Lower leg skin (tissue), 4 donors: ENCODE results near the gene CEACAM1. TPM values are rescaled to one million over a fixed set of nuclear protein-coding genes. Genes with fewer than 3 reads are reported as not detected.
"Not testable (repeated sequence)": the region's sequence is repeated elsewhere in the genome, so short reads cannot be mapped to it uniquely, and the experiment has no call there.

Experiments
- DNase-seq, 2 donors: peaks; one replicate each; pipeline ENCODE4 v3.0.0-alpha.2; 2019; ENCODE audit warnings: low spot score in 2 of 2
- H3K4me3 ChIP-seq: fragments of 200-600 bp; sonication (generic); 2 replicates; pipeline ENCODE4 v1.5.1; 2017; ENCODE audit warnings: mild to moderate bottlenecking, low read depth; ENCODE audit not compliant: poor library complexity, severe bottlenecking
- POLR2A ChIP-seq, 2 donors: fragments of 450-650 bp; IDR thresholded peaks; one replicate each; pipeline ENCODE4 v1.6.1; 2016 to 2017; ENCODE audit warnings: antibody characterized with exemption in 2 of 2, mild to moderate bottlenecking in 1 of 2, moderate library complexity in 1 of 2
- WGBS, 2 donors: methylation state at CpG; one replicate each; pipeline ENCODE4 v1.1.5; 2018; 5-methylcytosine and 5-hydroxymethylcytosine counted together
- intact Hi-C: fragments of 100-400 bp; cut with DNase I; formaldehyde crosslinking; loops from one replicate; pipeline ENCODE4 v1.15.0; 2023; ENCODE audit warnings: low total_unique reads
- total RNA-seq, 4 donors: library from RNA; depleted of rRNA; stranded (reverse); fragments of >200 nt; gene quantifications; one replicate each; pipeline ENCODE4 v1.1.0, GENCODE V29; 2016
- TF ChIP-seq, protein P1 (sequence below), 3 donors: fragments of 450-650 bp; IDR thresholded peaks; one replicate each; pipeline ENCODE4 v1.5.1; 2016; ENCODE audit warnings: antibody characterized with exemption in 3 of 3, mild to moderate bottlenecking in 3 of 3, moderate library complexity in 2 of 3

The CEACAM1 gene
- total RNA-seq, 4 donors from 2014 or later, result 1.2 to 4.6 (median 2.7) TPM

DNA sequence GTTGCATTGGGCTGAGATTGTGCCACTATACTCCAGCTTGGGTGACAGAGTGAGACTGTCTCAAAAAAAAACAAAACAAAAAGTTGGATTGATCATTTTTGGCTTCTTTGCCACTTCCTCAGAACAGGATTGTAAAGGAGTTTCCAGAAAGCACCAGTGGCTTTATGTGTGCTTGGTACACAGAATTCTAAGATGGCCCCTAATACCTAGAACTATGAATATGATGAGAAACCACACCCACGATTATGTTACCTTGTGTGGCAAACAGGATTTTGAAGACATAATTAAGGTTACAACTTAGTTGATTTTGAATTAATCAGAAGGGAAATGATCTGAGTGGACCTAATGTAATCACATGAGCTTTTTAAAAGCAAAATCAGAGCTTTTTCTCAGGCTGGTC is 26.5 kb downstream of the CEACAM1 start:
- DNase-seq, result no peak
- 76 to 77% methylated on average over 1 of the region's 1 CpG for WGBS, 2 donors

DNA sequence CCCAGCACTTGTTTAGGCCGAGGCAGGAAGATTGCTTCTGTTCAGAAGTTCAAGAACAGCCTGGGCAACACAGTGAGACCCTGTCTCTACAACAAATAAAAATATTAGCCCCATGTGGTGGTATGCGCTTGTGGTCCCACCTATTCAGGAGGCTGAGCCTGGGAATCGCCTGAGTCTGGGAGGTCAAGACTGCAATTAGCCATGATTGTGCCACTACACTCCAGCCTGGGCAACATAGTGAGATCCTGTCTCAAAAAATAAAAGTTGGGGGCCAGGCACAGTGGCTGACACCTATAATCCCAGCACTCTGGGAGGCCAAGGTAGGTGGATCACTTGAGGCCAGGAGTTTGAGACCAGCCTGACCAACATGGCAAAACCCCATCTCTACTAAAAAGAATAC is 27.0 kb downstream of the CEACAM1 start:
- H3K4me3 ChIP-seq, intact Hi-C loops, DNase-seq: not testable (repeated sequence)
- 91 to 92% methylated on average over 3 of the region's 3 CpGs for WGBS, 2 donors

More for the DNA sequence above, 26.5 kb downstream of the CEACAM1 start:
- intact Hi-C loops, result no loop called here
- TF ChIP-seq, protein P1, sequence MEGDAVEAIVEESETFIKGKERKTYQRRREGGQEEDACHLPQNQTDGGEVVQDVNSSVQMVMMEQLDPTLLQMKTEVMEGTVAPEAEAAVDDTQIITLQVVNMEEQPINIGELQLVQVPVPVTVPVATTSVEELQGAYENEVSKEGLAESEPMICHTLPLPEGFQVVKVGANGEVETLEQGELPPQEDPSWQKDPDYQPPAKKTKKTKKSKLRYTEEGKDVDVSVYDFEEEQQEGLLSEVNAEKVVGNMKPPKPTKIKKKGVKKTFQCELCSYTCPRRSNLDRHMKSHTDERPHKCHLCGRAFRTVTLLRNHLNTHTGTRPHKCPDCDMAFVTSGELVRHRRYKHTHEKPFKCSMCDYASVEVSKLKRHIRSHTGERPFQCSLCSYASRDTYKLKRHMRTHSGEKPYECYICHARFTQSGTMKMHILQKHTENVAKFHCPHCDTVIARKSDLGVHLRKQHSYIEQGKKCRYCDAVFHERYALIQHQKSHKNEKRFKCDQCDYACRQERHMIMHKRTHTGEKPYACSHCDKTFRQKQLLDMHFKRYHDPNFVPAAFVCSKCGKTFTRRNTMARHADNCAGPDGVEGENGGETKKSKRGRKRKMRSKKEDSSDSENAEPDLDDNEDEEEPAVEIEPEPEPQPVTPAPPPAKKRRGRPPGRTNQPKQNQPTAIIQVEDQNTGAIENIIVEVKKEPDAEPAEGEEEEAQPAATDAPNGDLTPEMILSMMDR (IDR thresholded peaks at IDR 0.05), result no peak
- TF ChIP-seq POLR2A (IDR thresholded peaks at IDR 0.05), result no peak
- H3K4me3 ChIP-seq, result no peak overlapping the region

DNA sequence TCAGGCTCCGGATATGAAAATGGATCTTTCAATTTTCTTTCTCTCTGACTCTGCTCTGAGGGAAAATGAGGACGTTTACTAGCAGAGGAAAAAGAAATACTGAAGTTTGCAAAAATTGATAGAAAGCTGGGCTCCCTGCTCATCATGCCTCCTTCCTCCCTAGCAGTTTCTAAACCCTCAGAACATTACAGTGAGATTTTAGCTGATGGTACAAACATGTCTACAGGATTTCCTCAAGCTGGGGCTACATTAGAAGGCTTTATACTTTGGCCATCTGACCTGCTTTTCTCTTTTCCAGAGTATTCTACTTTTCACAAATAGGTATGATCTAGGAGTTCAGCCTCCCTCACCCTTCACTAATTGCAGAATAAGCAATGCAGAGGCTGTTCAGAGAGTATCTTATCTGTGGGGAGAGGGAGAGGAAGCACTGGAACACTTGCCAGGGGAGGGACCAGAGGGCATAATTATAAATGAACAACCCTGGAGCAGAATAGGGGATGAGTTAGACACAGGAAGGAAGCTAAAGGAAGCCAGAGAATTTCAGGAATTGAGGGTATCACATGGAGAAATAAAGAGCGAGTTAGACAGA is 30.0 kb downstream of the CEACAM1 start:
- H3K4me3 ChIP-seq, result no peak overlapping the region
- no peak for DNase-seq
- TF ChIP-seq POLR2A (IDR thresholded peaks at IDR 0.05), result no peak
- TF ChIP-seq, protein P1 (IDR thresholded peaks at IDR 0.05), result no peak
- intact Hi-C loops, result no loop called here
- WGBS, 2 donors, result 60 to 76% methylated on average over 3 of the region's 3 CpGs

DNA sequence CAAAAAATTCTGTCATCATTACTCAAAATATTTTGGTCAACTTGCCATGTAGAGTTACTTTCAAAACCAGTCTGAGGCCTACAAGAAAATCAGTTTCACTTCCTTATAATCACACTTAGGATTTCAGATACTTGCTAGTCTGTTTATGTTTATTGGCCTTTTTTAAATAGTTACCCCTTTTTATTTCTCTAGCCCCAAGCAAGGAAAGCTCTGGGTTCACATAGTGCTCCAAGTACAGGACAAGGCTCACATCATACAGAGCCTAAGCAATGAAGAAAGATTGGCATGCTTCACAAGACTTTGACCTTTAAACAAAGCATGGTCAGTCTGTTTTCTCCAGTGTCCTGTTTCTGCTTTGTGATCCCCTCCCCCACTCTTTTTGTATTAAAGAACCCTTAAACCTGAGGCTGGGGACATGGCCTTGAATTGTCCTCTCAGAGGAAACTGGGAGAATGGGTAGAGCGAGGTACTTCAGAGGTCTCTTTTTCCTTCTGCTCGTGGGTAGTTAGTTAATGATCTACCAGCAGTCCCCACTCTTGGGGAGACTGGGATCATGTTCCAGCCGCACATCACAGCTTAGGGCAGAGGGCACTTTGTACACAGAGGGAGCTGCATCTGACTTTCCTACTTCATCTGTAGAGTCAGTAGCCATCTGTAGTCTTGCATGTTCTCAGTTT is 30.7 kb downstream of the CEACAM1 start:
- DNase-seq, result no peak
- intact Hi-C loops, result no loop called here

DNA sequence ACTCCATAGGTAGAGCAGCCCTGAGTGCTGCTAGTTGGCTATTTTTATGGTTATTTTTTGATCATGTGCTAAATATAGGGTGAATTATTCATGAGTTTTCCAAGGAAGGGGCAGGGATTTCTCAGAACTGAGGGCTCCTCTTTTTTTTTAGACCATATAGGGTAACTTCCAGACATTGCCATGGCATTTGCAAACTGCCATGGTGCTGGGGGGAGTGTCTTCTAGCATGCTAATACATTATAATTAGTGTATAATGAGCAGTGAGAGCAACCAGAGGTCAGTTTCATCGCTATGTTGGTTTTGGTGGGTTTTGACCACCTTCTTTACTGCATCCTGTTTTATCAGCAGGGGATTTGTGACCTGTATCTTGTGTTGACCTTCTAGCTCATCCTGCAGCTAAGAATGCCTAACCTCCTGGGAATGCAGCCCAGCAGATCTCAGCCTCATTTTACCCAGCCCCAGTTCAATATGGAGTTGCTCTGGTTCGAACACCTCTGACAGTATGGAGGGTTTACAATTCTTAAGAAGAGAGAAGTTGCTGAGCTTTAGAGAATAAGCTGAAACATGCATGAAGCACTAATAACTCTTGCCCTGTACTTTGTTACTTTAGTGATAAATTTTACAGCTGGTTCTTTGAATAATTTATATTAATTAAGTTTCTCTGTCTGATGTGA is 31.7 kb downstream of the CEACAM1 start:
- WGBS, 2 donors, result 95 to 96% methylated on average over 2 of the region's 2 CpGs
- DNase-seq, result no peak
- intact Hi-C loops, result no loop called here
- TF ChIP-seq POLR2A (IDR thresholded peaks at IDR 0.05), result no peak
- TF ChIP-seq, protein P1 (IDR thresholded peaks at IDR 0.05), result no peak
- H3K4me3 ChIP-seq, result no peak overlapping the region

More for the DNA sequence above, 30.7 kb downstream of the CEACAM1 start:
- WGBS, 2 donors, result 81 to 89% methylated on average over 3 of the region's 3 CpGs
- H3K4me3 ChIP-seq, result no peak overlapping the region
- TF ChIP-seq POLR2A (IDR thresholded peaks at IDR 0.05), result no peak
- TF ChIP-seq, protein P1 (IDR thresholded peaks at IDR 0.05), result no peak

DNA sequence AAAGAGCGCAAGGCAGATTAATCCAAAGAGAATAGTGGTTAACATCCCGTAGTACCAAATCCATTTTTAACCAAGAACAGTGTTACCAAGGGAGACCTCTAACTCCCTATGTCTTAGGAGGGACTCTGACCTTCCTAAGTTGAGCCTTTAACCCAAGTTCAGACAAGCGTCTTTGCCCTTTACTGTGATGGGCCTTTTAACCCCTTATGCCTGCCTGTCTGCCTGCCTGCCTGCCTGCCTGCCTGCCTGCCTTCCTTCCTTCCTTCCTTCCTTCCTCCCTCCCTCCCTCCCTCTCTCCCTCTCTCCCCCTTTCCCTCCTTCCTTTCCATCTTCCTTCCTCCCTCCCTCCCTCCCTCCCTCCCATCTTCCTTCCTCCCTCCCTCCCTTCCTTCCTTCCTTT is 32.6 kb downstream of the CEACAM1 start:
- no peak for DNase-seq
- 83 to 87% methylated on average over 3 of the region's 3 CpGs for WGBS, 2 donors
- intact Hi-C loops, result no loop called here
- H3K4me3 ChIP-seq, result no peak overlapping the region
- TF ChIP-seq, protein P1 (IDR thresholded peaks at IDR 0.05), result no peak
- no peak for TF ChIP-seq POLR2A (IDR thresholded peaks at IDR 0.05)
